ENCODE results near the gene GALNS.
A peak's percentile ranks its signal among the peaks of the same experiment; 100 is the strongest.

Gene GALNS

DNA sequence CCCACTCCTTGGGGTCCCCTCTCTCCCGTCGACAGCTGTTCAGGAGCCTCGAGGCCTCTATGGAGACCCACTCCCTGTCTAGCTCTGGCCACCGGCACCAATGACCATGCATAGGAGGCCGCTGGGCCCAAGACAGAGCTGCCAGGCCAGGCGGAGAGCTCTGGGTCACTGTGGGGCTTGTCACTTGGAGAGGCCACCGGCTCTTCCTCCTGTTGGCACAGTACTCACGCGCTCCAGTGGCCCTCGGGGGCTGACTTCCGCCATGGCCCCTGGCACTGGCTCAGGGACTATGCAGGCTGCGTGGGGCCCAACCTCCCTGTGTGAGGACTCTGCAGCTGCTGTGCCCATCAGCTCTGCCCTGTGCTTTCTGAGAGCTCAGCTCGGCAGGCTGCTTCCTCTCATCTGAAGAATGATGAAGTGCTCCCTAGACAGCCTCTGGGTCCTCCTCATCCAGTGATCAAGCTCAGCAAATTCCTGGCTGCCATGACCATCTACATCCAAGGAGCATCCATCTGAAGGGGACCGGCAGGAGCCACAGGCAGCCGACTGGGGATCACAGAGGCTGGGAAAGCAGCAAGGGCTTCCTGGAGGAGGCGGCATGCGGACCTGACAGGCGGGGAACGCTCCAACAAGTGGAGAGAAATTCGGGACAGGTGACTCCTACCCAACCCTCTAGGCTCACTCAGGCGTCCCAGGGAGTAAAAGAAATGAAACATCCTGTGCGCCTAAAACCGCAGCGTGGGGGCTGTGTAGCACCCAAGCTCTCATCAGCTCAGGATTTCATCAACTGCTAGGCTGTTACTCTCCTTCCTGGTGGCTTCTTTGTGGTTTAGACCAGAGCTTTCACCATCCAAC is 16.8 kb downstream of the GALNS start:
- no peak for DNase-seq

DNA sequence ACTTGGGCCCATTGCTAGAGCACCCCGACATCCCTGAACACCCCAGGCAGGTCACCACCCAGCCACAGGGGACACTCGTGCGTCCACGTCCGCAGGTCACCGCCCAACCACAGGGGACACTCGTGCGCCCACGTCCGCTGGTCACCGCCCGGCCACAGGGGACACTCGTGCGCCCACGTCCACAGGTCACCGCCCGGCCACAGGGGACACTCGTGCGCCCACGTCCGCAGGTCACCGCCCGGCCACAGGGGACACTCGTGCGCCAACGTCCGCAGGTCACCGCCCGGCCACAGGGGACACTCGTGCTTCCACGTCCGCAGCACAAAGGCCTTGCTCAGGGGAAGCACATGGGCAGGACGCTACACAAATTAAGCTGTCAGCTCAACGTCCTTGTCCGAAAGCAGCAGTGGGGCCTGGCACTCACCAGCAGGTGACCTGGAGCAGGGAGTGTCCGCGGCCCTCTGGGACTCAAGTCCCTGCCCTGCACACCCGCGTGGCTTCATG is 17.7 kb downstream of the GALNS start:
- DNase-seq: no peak

DNA sequence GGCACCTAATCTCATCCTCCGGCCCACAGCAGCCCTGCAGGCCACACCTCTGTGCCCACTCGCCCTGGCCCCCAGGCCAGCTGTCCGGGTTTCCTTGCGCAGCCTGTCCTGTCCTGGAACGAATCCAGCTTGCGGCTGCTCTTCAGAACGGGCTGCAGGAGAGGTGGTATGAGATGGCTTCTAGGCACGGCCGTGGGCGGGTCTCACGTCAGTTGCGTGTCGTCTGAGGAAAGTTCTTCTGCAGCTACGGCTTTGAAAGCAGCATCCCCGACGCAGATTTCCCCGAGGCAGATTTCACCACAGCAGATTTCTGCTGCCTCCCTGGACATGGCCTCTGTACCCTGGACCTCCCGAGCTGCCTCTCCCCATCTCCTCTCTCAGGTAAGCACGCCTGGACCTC is 18.2 kb downstream of the GALNS start:
- no peak for DNase-seq

DNA sequence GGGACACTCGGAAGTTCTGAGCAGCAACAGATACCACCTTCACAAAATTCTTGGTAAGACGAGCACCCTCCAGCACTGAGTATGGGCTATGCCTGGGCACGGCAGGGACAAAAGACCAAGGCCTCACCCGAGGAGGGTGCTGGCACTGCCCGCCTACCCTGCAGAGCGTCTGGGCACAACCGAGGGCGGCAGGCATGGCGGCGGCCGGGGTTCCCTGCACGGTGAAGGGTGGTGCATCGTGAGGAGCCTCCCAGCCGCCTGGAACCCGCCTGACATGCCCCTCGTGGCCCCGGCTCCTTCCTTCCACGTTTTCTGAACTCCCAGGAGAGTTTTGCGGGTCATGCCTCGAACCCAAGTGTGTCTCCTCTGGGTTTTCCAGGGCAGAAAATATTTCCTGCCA is 18.9 kb downstream of the GALNS start:
- no peak for DNase-seq

DNA sequence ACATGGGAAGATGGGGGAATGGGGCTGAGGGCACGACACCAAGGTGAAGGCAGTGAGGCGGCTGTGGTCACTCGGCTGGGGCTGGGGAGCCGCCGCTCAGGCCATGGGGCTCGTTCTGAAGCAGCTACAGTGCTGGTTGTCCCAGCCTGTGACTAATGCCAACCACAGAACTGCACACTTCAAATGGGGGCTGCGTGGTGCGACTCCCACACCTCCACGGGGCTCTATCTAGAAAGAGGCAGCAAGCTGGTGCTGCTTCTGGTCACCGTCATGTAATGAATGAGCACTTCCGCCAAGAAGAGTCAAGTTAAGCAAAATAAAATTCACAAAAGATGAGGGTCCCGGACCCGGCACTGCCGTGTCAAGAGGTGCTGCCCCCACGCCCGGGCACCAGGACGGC is 20.0 kb downstream of the GALNS start:
- no peak for DNase-seq

DNA sequence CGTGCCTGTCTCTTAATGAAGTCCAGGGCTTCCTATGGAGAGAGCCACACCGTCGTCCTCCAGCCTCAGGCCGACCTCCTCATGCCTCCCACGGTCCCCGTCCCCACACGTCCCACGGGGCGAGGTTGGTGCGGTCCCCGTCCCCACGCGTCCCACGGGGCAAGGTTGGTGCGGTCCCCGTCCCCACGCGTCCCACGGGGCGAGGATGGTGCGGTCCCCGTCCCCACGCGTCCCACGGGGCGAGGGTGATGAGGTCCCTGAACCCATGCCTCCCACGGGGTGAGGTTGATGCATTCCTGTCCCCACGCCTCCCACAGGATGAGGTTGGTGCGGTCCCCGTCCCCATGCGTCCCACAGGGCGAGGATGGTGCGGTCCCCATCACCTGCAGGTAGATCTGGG is 20.9 kb downstream of the GALNS start:
- DNase-seq: no peak

DNA sequence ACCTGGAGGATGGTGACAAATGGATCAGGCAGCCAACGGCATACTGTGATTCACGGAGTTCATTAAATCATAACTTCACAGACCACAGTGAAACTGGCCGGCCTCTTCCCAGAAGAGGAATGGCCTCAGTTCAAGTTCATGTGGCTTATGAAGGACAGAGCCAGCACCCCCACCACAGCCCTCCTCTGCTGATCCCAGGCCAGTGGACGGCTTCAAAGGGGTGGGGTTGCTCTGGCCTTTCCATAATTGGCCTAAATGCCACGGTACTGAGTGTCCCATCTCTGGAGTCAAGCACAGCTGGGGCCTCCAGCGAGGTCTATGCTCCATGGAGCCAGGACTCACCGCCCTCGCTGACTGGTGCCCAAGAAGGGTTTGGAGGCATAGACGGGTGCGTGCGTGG is 21.4 kb downstream of the GALNS start:
- DNase-seq: no peak

DNA sequence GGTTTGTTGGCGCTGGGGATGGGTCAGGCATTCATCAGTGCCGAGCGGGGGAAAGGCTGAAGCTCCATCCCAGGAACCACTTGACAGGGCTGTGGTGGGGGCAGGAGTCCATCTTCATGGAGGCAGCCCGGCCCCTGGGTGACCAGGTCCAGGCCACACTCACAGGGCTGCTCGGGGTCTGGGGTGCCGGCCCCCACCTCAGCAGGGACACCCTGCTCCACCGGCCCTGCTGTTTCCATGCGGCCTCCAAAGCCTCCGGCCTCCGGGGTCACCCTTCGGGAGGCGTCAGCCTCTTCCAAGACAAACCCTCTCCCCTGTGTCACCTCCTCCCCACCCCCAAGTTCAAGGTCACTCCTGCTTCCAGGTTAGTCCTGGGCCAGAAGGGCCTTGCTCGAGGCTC is 22.1 kb downstream of the GALNS start:
- DNase-seq: no peak

DNA sequence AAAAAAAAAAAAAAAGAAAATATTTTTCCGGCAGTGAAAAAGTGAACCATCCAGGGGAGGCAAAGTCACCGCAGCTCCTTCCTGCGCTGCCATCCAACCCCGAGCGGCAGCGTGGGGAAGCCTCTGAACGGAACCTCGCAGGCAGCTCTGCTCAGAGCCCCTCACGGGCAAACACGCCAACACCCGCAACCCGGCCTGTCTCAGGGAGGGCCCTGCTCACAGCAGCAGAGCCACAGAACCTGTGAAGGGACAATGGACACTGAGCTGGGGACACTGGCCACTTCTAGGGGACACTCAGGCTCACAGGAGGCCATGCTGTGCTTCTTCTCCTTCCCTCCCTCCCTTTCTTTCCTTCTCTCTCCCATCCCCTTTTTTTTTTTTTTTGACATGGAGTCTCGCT is 23.7 kb downstream of the GALNS start:
- no peak for DNase-seq

DNA sequence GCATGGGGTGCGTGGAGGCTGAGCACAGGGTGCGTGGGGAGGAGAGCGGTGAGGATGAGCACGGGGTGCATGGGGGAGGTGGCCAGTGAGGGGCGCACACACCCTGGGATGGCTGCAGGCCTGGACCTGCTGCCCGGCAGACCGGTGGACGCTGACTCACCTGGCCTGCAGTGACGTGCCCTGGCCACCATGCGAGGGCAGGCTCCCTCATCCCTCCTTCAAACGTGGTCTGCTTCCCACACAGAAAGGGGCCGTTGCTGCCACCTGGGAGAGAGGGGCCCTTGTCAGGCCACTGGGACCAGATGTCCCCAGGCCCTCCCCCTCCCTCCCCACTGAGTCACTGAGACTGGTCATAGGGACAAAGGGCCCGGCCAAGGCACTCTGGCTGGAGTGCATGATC is 24.9 kb downstream of the GALNS start:
- no peak for DNase-seq

DNA sequence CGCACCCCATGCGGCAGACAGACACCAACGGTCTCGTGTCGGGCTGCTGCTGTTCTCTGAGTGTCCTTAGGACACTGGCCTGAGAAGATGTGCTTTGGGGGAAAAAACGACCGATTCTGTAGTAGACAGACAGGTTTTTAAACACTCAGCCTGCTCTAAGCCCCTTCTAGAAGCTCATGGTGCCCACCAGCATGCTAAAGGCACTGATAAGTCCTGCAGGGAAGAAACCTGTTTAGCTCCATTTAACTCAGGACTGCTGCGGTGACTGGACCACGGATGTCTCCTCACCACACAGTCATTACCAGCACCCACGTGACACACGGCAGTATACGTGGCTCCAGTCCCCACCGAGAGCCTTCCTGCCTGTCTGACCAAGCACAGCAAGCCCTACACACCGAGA is 26.0 kb downstream of the GALNS start:
- DNase-seq: no peak

DNA sequence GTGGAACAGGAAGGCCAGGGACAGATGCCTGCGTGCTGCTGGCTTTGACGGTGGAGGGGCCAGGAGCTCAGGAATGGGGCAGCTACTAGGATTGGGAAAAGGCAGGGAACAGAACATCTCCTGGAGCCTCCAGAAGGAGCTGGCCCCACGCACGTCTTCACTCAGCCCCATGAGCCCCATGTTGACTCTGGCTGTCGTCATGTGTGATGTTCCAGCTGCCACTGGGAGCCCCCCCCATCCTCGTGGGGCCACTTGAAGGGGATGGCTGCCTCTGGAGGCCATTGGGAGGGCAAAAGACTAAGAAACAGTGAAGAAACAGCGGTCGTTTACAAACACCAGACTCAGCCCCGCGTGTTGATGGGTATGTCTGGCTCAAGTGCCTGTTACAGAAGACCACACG is 26.5 kb downstream of the GALNS start:
- no peak for DNase-seq

DNA sequence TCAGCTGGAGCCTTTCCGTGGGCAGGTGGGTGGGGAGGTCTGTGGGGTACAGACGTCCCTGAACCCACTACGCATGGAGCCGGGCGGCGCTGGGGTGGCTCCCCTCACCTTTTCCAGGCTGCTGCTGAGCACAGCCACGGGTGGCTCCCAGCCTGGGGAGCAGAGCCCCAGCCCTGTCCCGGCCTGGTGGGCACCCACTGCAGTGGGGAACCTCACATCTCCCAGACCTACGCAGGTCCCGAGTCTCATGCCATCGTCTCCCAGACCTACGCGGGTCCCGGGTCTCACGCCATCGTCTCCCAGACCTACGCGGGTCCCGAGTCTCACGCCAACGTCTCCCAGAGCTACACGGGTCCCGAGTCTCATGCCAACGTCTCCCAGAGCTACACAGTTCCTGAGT is 28.0 kb downstream of the GALNS start:
- DNase-seq: peak in 9 of 58 donors; percentile 25 to 65 (median 44)

DNA sequence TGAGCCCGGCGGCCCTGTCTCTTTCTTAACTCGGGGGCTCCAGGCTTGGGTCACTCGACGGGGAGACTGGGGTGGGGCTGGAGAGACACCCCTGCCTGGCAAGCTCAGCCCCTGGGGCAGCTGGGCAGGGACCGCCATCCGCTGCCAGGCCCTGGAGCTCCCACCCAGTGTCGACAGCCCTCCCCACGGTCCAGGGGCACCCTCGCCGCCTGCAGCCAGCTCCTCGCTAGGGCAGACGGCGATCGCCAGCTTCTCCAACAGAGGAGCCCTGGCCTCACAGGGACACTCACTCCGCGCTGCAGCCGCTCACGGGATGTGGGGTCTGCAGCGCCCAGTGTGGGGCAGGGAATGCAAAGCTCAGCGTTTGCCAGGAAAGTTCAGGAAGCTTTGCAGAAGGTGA is 29.0 kb downstream of the GALNS start:
- DNase-seq: no peak

DNA sequence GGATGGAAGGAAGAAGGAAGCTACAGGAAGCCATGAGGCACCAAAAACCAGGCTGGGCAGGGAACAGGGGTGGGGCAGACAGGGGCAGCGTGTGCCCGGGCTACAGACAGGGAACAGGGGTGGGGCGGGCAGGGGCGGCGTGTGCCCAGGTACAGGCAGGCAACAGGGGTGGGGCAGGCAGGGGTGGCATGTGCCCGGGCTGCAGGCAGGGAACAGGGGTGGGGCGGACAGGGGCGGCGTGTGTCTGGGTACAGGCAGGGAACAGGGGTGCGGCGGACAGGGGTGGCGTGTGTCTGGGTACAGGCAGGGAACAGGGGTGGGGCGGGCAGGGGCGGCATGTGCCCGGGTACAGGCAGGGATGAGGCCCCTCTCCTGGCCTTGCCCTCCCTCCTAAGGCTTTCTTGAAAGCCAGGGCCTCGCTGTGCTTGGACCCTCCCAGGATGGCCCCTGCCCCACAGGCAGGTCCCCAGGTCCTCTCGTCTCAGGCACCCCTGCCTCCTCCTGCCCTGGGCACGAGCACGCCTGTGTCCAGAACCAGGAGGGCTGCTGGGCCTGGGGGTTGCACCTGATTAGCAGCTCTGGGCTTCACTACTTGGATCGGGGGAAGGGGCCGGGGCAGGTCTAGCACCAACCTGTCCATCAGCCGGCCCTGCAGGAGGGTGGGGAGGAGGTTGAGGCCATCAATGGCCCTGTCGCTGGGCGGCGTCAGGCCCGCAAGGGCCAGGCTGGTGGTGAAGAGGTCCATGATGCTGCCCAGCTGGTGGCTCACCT is 30.5 kb downstream of the GALNS start:
- peak in 1 of 58 donors; percentile 29 for DNase-seq

DNA sequence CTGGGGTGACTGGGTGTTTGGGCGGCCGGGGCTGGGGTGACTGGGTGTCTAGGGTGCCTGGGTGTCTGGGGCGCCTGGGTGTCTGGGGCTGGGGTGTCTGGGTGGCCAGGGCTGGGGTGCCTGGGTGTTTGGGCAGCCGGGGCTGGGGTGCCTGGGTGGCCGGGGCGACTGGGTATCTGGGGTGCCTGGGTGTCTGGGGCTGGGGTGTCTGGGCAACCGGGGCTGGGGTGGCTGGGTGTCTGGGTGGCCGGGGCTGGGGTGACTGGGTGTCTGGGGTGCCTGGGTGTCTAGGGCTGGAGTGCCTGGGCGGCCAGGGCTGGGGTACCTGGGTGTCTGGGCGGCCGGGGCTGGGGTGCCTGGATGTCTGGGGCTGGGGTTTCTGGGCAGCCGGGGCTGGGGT is 31.6 kb downstream of the GALNS start:
- DNase-seq: no peak

DNA sequence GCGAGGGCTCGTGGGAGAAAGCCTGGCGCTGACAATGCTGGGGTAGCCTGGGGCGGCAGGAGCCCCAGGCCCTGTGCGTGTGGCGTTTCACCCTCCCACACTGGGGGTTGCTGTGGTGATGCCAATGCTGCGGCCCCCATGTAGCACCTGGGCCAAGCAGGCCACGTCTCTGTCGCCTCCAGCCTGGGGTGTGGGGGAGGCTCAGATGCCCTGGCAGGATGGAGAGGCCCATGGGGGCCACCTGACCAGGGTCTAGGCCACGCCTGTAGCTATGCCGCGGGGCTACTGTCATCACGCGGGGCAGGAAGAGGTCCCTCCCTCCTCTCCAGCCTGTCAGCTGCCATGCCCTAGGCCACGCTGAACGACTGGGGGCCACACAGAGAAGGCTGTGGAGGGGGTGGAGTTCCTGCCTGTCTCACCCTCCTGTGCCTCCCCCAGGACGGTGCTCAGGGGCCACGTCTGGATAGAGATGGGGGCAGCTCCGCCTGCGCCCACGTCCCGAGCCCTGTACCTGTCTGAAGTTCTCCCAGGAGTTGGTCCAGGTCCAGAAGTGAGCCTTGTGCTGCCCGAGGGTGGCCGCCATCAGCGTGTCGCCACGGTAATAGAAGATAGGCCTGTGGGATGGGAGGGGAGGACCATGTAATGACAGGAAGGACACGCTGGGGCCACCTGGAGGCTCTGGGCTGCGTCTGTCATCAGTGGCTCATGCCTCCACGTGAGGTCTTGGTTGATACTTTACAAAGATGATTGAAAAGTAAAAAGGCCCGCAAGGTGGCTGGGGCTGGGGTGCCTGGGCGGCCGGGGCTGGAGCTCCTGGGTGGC is 32.3 kb downstream of the GALNS start:
- no peak for DNase-seq

DNA sequence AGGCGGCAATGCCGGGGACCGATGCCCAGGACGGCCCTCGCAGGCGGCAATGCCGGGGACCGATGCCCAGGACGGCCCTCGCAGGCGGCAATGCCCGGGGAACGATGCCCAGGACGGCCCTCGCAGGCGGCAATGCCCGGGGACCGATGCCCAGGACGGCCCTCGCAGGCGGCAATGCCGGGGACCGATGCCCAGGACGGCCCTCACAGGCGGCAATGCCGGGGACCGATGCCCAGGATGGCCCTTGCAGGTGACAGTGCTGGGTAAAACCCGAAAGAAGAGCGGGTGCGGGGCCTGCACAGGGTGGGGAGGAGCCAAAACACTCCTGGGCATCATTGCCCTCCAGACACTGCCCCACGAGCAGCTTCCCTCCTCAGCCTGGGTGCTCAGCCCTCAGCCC is 33.1 kb downstream of the GALNS start:
- DNase-seq: peak in 11 of 58 donors; percentile 19 to 34 (median 23)

DNA sequence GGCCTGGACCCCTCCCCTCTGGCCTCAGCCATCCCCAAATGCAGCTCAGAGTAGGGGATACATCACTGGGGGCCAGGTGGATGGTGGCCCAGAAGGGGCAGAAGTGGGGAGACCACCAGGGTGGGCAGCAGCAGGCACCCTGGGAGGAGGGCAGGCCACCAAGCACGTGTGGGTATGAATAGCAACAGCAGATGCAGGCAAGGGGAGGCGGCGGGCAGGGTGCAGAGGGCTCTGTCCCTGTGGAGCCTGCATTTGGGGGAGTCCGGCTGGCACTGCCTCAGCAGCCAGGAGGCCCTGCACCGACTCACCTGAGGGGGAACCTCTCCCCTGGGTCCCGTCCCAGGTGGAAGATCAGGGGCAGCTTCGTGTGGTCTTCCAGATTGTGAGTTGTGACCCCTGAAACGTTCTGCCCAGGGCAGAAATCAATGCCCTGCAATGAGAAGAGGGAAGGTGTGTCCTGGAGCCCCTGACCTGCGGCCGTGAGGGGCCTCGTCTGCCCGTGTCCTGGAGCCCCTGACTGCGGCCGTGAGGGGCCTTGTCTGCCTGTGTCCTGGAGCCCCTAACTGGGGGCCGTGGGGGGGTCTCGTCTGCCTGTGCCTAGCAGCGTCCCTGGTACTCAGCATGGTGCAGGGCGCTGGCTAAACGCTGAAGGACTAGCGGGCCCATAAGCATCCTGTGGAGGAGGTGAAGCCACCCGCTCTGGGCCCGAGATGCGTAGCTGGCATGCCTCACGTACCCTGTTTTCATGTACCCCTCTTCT is 34.3 kb downstream of the GALNS start:
- DNase-seq: no peak

DNA sequence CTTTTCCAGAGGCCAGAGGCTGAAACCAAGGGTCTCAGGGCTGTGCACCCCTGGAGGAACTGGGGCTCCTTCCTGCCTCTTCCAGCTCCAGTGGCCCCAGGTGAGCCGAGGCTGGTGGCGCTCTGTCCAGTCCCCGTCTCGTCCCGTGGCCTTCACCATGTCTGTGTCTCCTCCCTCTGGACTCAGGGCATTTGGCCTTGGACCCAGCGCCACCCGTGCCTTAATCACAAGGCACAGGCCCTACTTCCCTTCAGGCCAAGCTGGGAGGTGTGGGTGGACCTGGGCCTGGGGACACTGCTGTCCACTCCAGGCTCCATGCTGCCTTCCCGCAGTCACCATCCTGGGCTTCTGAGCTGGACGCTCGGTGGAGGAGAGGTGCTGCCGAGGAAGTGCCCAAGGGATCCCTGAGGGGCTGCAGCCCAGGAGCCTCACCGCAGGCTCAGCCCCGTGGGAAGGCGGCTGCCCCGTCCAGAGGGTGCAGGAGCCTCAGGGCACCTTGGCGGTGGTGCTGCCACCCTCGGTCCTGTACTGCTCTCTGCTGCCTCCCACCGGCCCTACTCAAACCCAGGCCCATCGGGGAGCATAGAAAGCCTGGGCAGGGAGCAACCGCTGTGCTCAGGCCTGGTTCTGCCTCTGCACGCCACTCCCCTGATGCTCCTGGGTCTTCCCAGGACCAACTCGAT is 35.4 kb downstream of the GALNS start:
- no peak for DNase-seq
